Activated T-cell treated with anti-CD3 and anti-CD28 coated beads, Interleukin-2, amount 50 U/mL, for 72 hours (primary cell): ENCODE results near the gene SIM1. TPM values are rescaled to one million over a fixed set of nuclear protein-coding genes. Genes with fewer than 3 reads are reported as not detected.
"Not testable (repeated sequence)": the region's sequence is repeated elsewhere in the genome, so short reads cannot be mapped to it uniquely, and the experiment has no call there.

Experiments used
- ATAC-seq, 2 donors: fragments of 150-1000 bp; cut with Tn5 transposase; replicated peaks in 1 of 2; 2 replicates each; pipeline ENCODE4 v1.10.0; 2021; ENCODE audit warnings: moderate library complexity in 2 of 2, mild to moderate bottlenecking in 1 of 2
- DNase-seq, 2 donors: peaks; one replicate each; pipeline ENCODE4 v3.0.0; 2021 to 2022; ENCODE audit warnings: mixed read lengths in 1 of 2
- H3K27ac Mint-ChIP-seq: one replicate; pipeline ENCODE4 v1.8.0; 2022; ENCODE audit warnings: mild to moderate bottlenecking, moderate library complexity, mixed read lengths
- H3K27me3 Mint-ChIP-seq: one replicate; pipeline ENCODE4 v1.8.0; 2022; ENCODE audit warnings: low read depth, mixed read lengths
- H3K36me3 Mint-ChIP-seq, 2 donors: one replicate each; pipeline ENCODE4 v1.8.0; 2022; ENCODE audit warnings: mixed read lengths in 2 of 2, mild to moderate bottlenecking in 1 of 2; ENCODE audit not compliant: insufficient read depth in 2 of 2
- H3K4me1 Mint-ChIP-seq: one replicate; pipeline ENCODE4 v1.8.0; 2022; ENCODE audit warnings: low read depth, mixed read lengths
- H3K4me3 Mint-ChIP-seq, 2 donors: one replicate each; pipeline ENCODE4 v1.8.0; 2022; ENCODE audit warnings: mild to moderate bottlenecking in 2 of 2, mixed read lengths in 2 of 2, moderate library complexity in 2 of 2
- H3K9me3 Mint-ChIP-seq, 2 donors: one replicate each; pipeline ENCODE4 v1.8.0; 2022; ENCODE audit warnings: mixed read lengths in 2 of 2
- total RNA-seq, 2 donors: library from RNA; stranded (reverse); gene quantifications; one replicate each; pipeline ENCODE4 v1.2.3, GENCODE V29; 2022

SIM1 gene
- total RNA-seq, 2 donors from 2014 or later = 0.07 TPM; not detected in 1

DNA sequence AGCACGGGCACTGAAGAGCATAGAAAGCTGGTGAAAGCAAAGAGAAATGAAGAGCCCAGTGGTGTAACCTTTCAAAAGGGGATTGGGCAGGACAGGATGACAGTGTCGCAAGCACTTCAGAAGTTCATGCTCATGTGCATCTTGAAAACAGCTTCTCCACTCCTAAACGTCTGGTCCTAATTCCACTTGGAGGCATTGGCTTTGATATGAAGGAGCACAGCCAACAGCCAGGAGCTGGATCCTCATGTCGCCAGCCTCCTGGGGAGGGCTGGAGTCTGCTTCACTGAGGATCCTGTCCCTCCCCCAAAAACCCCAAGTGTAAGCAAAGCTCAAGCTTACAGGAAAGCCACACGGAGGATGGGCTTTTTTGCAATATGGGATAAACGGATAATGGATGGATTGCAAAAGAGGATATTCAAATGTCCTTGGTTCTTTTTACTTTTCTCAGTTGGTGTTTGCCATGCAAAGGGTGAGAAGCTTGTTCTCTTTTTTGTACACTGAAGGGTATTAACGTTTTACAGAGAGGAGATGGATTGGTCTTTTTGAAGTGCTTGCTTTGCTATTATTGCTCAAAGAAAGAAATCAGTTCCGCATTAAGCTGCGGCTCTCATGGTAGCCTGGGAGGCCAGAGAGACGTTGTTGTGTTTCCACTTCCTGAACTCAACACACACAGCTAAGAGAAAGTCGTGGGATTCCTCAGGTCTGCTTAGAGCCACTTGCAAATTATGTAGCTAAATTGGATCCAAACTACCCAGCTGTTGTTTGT lies 92.2 kb downstream of the SIM1 start:
- no peaks in the 10 kb centered on the region for H3K4me1 Mint-ChIP-seq
- DNase-seq (no peak), ATAC-seq (no peak)
- no peak overlapping the region for H3K27ac Mint-ChIP-seq
- no peaks in the 10 kb centered on the region for H3K36me3 Mint-ChIP-seq
- H3K9me3 Mint-ChIP-seq = no peaks in the 10 kb centered on the region
- H3K27me3 Mint-ChIP-seq = peaks cover 8% of the 10 kb centered on the region
- no peak overlapping the region for H3K4me3 Mint-ChIP-seq

DNA sequence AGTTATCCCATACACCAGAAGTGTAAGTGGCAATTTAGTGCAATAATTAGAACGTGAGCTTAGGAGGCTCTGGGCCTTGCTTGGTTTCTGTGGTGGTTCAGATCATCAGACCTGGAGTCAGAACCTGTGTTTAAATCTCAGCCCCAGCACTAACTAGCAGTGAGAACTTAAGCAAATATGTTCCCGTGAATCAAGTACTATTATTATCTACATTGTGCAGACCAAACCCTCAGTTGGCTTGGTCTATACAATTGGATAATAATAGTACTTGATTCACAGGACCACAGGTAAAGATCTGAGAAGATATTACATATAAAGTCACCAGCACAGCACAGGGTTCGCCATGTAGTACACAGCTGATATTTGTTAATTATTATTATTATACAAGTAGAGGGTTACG lies 93.1 kb downstream of the SIM1 start:
- Mint-ChIP-seq H3K27me3 (peaks cover 8% of the 10 kb centered on the region), H3K27ac (no peak overlapping the region), H3K9me3 (no peaks in the 10 kb centered on the region), H3K4me1 (no peaks in the 10 kb centered on the region), H3K4me3 (no peak overlapping the region), H3K36me3 (no peaks in the 10 kb centered on the region)
- ATAC-seq (no peak), DNase-seq (no peak)

DNA sequence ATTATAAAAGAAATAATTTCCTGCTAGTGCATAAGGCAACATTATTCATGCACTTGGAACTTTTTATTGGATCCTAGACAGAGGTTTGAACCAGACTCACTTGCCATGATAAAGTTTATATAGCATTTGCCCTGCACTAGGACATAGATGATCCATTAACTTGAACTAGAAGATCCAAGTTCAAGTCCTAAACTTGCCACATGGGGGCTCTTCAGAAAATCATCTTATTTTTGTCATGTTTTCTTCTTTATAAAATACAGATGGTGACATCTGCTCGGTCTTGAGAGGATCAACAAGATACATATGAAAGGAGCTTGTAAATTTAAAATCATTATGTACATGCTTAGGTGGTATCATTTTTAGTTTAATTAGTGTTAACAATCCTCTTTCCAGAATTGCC lies 94.5 kb downstream of the SIM1 start:
- Mint-ChIP-seq H3K36me3 (no peaks in the 10 kb centered on the region), H3K4me3 (no peak overlapping the region)

GRCh38 chr6:100366419-100366818 lies 98.3 kb downstream of the SIM1 start:
- DNase-seq = no peak
- H3K36me3 Mint-ChIP-seq = no peaks in the 10 kb centered on the region
- no peaks in the 10 kb centered on the region for H3K27me3 Mint-ChIP-seq
- H3K4me1 Mint-ChIP-seq = no peaks in the 10 kb centered on the region
- H3K27ac Mint-ChIP-seq = no peak overlapping the region
- H3K4me3 Mint-ChIP-seq = no peak overlapping the region
- H3K9me3 Mint-ChIP-seq = peaks cover 0 to 2% of the 10 kb centered on the region in 2 donors
- no peak for ATAC-seq

More for the DNA sequence above, 94.5 kb downstream of the SIM1 start:
- Mint-ChIP-seq H3K9me3 (peaks cover 0 to 2% of the 10 kb centered on the region in 2 donors), H3K27ac (no peak overlapping the region), H3K4me1 (no peaks in the 10 kb centered on the region), H3K27me3 (peaks cover 8% of the 10 kb centered on the region)
- ATAC-seq (no peak), DNase-seq (no peak)

GRCh38 chr6:100363651-100364050 lies 101.1 kb downstream of the SIM1 start:
- Mint-ChIP-seq H3K36me3 (no peaks in the 10 kb centered on the region), H3K9me3 (peaks cover 0 to 2% of the 10 kb centered on the region in 2 donors), H3K4me1 (no peaks in the 10 kb centered on the region), H3K27ac (no peak overlapping the region), H3K4me3 (no peak overlapping the region), H3K27me3 (no peaks in the 10 kb centered on the region)
- DNase-seq (no peak), ATAC-seq (no peak)

GRCh38 chr6:100354736-100355641 lies 109.7 kb downstream of the SIM1 start:
- not testable (repeated sequence) for H3K27me3 Mint-ChIP-seq, H3K4me3 Mint-ChIP-seq, H3K27ac Mint-ChIP-seq, H3K36me3 Mint-ChIP-seq, DNase-seq, ATAC-seq, H3K9me3 Mint-ChIP-seq, H3K4me1 Mint-ChIP-seq

DNA sequence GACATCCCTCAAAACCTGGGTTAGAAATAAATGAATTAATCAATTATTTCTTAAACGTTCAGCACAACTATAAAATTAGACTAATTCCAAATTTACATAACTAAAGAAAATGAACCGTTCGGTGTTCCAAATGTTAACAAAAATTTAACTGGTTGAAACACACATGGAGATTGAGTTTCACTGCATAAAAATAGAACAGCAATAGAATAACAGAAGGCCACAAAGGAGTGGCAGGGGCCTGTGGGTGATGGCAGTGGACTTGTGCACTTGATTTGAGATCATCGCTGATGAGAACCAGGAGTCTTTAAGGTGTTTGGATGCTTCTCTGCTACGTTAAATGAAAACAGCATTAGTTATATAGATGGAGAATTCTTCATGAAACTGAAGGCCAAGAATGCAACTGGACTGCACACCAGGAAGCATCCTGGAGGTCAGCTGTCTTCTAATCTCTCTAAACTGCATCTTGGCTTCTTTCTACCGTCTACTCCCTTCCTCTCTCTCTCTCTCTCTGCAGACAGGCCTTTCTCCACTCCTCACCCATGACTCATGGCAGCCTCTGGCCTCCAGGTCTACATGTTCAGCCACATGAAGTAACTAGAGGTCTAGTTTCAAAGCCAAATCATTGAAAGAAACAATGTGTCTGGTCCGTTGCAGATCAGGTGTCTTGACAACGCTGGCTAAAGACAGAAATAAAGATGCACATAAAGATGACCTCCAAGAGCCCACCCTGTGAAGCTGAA lies 111.3 kb downstream of the SIM1 start:
- Mint-ChIP-seq H3K4me3 (no peak overlapping the region), H3K27ac (no peak overlapping the region), H3K36me3 (no peaks in the 10 kb centered on the region), H3K4me1 (no peaks in the 10 kb centered on the region), H3K9me3 (no peaks in the 10 kb centered on the region), H3K27me3 (no peaks in the 10 kb centered on the region)
- DNase-seq (no peak), ATAC-seq (no peak)

GRCh38 chr6:100350139-100350538 lies 114.6 kb downstream of the SIM1 start:
- Mint-ChIP-seq H3K4me3 (no peak overlapping the region), H3K27ac (no peak overlapping the region), H3K27me3 (no peaks in the 10 kb centered on the region), H3K4me1 (no peaks in the 10 kb centered on the region), H3K36me3 (no peaks in the 10 kb centered on the region), H3K9me3 (no peaks in the 10 kb centered on the region)
- ATAC-seq (no peak), DNase-seq (no peak)

- no peak for ATAC-seq
- H3K36me3 Mint-ChIP-seq = no peaks in the 10 kb centered on the region
- H3K27ac Mint-ChIP-seq = no peak overlapping the region
- H3K9me3 Mint-ChIP-seq = no peaks in the 10 kb centered on the region
- H3K4me3 Mint-ChIP-seq = no peak overlapping the region
- DNase-seq = no peak
- no peaks in the 10 kb centered on the region for H3K27me3 Mint-ChIP-seq
- H3K4me1 Mint-ChIP-seq = no peaks in the 10 kb centered on the region
Observed at GRCh38 chr6:100349366-100349765, 115.4 kb downstream of the SIM1 start.

- no peaks in the 10 kb centered on the region for H3K4me1 Mint-ChIP-seq
- ATAC-seq = no peak
- H3K4me3 Mint-ChIP-seq = no peak overlapping the region
- no peak overlapping the region for H3K27ac Mint-ChIP-seq
- no peaks in the 10 kb centered on the region for H3K36me3 Mint-ChIP-seq
- no peak for DNase-seq
- H3K27me3 Mint-ChIP-seq = no peaks in the 10 kb centered on the region
- H3K9me3 Mint-ChIP-seq = no peaks in the 10 kb centered on the region
Observed at GRCh38 chr6:100347901-100348550, 116.7 kb downstream of the SIM1 start.

- no peaks in the 10 kb centered on the region for H3K9me3 Mint-ChIP-seq
- DNase-seq (no peak), ATAC-seq (no peak)
- H3K4me3 Mint-ChIP-seq = no peak overlapping the region
- no peaks in the 10 kb centered on the region for H3K4me1 Mint-ChIP-seq
- H3K27me3 Mint-ChIP-seq = no peaks in the 10 kb centered on the region
- no peak overlapping the region for H3K27ac Mint-ChIP-seq
- H3K36me3 Mint-ChIP-seq = no peaks in the 10 kb centered on the region
Observed at GRCh38 chr6:100346828-100347227, 117.9 kb downstream of the SIM1 start.

- ATAC-seq (no peak), DNase-seq (no peak)
- H3K9me3 Mint-ChIP-seq = no peaks in the 10 kb centered on the region
- no peaks in the 10 kb centered on the region for H3K4me1 Mint-ChIP-seq
- peak overlapping the region; percentile 31 for H3K27ac Mint-ChIP-seq
- H3K36me3 Mint-ChIP-seq = no peaks in the 10 kb centered on the region
- H3K4me3 Mint-ChIP-seq = no peak overlapping the region
- no peaks in the 10 kb centered on the region for H3K27me3 Mint-ChIP-seq
Observed at GRCh38 chr6:100346203-100346602, 118.5 kb downstream of the SIM1 start.
